Peyer's patch (tissue), 4 donors: ENCODE results near the gene SH3RF1. TPM values are rescaled to one million over a fixed set of nuclear protein-coding genes. Genes with fewer than 3 reads are reported as not detected.

Experiments used
- DNase-seq, 3 donors: peaks; one replicate each; pipeline ENCODE4 v3.0.0-alpha.2; 2017 to 2019
- H3K27ac ChIP-seq, 4 donors: fragments of 200-600 bp; sonication (generic); one replicate each; pipeline ENCODE4 v1.5.1; 2016 to 2019
- H3K27me3 ChIP-seq, 2 donors: fragments of 200-600 bp; sonication (generic); one replicate each; pipeline ENCODE4 v1.5.1; 2019
- H3K36me3 ChIP-seq, 3 donors: fragments of 200-600 bp; sonication (generic); one replicate each; pipeline ENCODE4 v1.5.1; 2016 to 2019
- H3K4me1 ChIP-seq, 4 donors: fragments of 200-600 bp; sonication (generic); one replicate each; pipeline ENCODE4 v1.5.1; 2016 to 2019
- H3K4me3 ChIP-seq, 4 donors: fragments of 200-600 bp; sonication (generic); 1 replicate in 3 of 4; 2 replicates in 1 of 4; pipeline ENCODE4 v1.5.1; 2016 to 2019; ENCODE audit warnings: mild to moderate bottlenecking in 1 of 4
- H3K9me3 ChIP-seq, 4 donors: fragments of 200-600 bp; sonication (generic); one replicate each; pipeline ENCODE4 v1.5.1; 2016 to 2019; ENCODE audit warnings: mild to moderate bottlenecking in 1 of 4
- CTCF ChIP-seq, 6 experiments: fragments of 450-650 bp in 4 of 6; fragments of 200-600 bp in 2 of 6; sonication (generic) in 1 of 6; IDR thresholded peaks; one replicate each; pipeline ENCODE4 v1.5.1; 2017 to 2019; ENCODE audit warnings: antibody characterized with exemption in 6 of 6, mild to moderate bottlenecking in 3 of 6, moderate library complexity in 1 of 6
- POLR2A ChIP-seq, 2 donors: fragments of 450-650 bp; IDR thresholded peaks; one replicate each; pipeline ENCODE4 v1.5.1; 2017; ENCODE audit warnings: antibody characterized with exemption in 2 of 2, mild to moderate bottlenecking in 2 of 2, moderate library complexity in 2 of 2
- total RNA-seq, 4 donors: library from RNA; depleted of rRNA; stranded (reverse); fragments of >200 nt; gene quantifications; one replicate each; pipeline ENCODE4 v1.1.0, GENCODE V29; 2016

The SH3RF1 gene
- total RNA-seq, 4 donors from 2014 or later, result 23.1 to 55.0 (median 48.1) TPM

- no peak for DNase-seq
- H3K27ac ChIP-seq, result peak overlapping the region in 1 of 4 donors; percentile 1
- H3K4me3 ChIP-seq, result no peak overlapping the region
- no peaks in the 10 kb centered on the region for H3K9me3 ChIP-seq
- H3K27me3 ChIP-seq, result no peaks in the 10 kb centered on the region
- TF ChIP-seq POLR2A (IDR thresholded peaks at IDR 0.05) (no peak), CTCF (IDR thresholded peaks at IDR 0.05) (no peak)
- no peaks in the 10 kb centered on the region for H3K36me3 ChIP-seq
- H3K4me1 ChIP-seq, result peaks cover 0 to 16% (median 0%) of the 10 kb centered on the region in 4 donors
Observed at GRCh38 chr4:169060391-169061091, 210.2 kb downstream of the SH3RF1 start.

GRCh38 chr4:169059306-169060211, 211.2 kb downstream of the SH3RF1 start:
- Histone ChIP-seq H3K27ac (peak overlapping the region in 1 of 4 donors; percentile 21), H3K9me3 (no peaks in the 10 kb centered on the region), H3K4me1 (peaks cover 0 to 16% (median 0%) of the 10 kb centered on the region in 4 donors), H3K36me3 (no peaks in the 10 kb centered on the region), H3K4me3 (no peak overlapping the region), H3K27me3 (no peaks in the 10 kb centered on the region)
- no peak for TF ChIP-seq CTCF (IDR thresholded peaks at IDR 0.05)
- TF ChIP-seq POLR2A (IDR thresholded peaks at IDR 0.05), result no peak
- DNase-seq, result no peak

GRCh38 chr4:169058312-169058711, 212.4 kb downstream of the SH3RF1 start:
- no peak for DNase-seq

GRCh38 chr4:169054879-169055278, 215.9 kb downstream of the SH3RF1 start:
- H3K4me3 ChIP-seq, result no peak overlapping the region
- H3K9me3 ChIP-seq, result no peaks in the 10 kb centered on the region
- no peak for DNase-seq
- H3K36me3 ChIP-seq, result no peaks in the 10 kb centered on the region
- H3K27me3 ChIP-seq, result no peaks in the 10 kb centered on the region
- no peak overlapping the region for H3K27ac ChIP-seq
- TF ChIP-seq CTCF (IDR thresholded peaks at IDR 0.05) (no peak), POLR2A (IDR thresholded peaks at IDR 0.05) (no peak)
- no peaks in the 10 kb centered on the region for H3K4me1 ChIP-seq

More at GRCh38 chr4:169058312-169058711, 212.4 kb downstream of the SH3RF1 start:
- Histone ChIP-seq H3K27me3 (no peaks in the 10 kb centered on the region), H3K4me3 (no peak overlapping the region), H3K36me3 (no peaks in the 10 kb centered on the region), H3K27ac (no peak overlapping the region), H3K9me3 (no peaks in the 10 kb centered on the region), H3K4me1 (peaks cover 0 to 14% (median 0%) of the 10 kb centered on the region in 4 donors)
- TF ChIP-seq CTCF (IDR thresholded peaks at IDR 0.05), result no peak
- TF ChIP-seq POLR2A (IDR thresholded peaks at IDR 0.05), result no peak

- no peak for TF ChIP-seq POLR2A (IDR thresholded peaks at IDR 0.05)
- no peak for TF ChIP-seq CTCF (IDR thresholded peaks at IDR 0.05)
- no peak for DNase-seq
- no peaks in the 10 kb centered on the region for H3K9me3 ChIP-seq
- no peaks in the 10 kb centered on the region for H3K4me1 ChIP-seq
- no peak overlapping the region for H3K27ac ChIP-seq
- H3K4me3 ChIP-seq, result no peak overlapping the region
- no peaks in the 10 kb centered on the region for H3K27me3 ChIP-seq
- H3K36me3 ChIP-seq, result no peaks in the 10 kb centered on the region
Observed at GRCh38 chr4:169052594-169052945, 218.2 kb downstream of the SH3RF1 start.
